ENCODE results near the gene CRYAB.

The CRYAB gene

DNA sequence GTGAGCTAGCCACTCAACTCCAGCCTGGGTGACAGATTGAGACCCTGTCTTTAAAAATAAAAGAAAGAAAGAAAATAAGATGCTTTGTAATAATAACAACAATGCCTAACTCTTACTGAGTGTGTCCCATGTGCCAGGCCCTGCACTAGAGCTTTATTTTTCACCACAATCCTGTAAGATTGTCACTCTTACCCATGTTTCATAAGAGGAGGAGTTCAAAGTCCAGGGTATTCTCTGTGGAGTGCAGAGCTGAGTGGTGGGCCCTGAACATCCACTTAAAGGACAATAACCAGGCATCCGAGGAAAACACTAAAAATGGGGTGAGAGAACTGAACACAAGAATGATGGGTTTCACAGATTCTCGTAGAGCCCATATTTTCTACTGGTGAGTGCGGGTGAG is 6.2 kb upstream of the CRYAB start:
- no peak overlapping the region for H3K27ac ChIP-seq (ENCODE audit: low read length)
- H3K4me2 ChIP-seq (ENCODE audit: insufficient read depth, low read length) = no peak overlapping the region
- DNase-seq = no peak
- H3K27me3 ChIP-seq (ENCODE audit: insufficient read depth, low read length, poor library complexity) = no peaks in the 10 kb centered on the region
- H3K9me3 ChIP-seq (ENCODE audit: insufficient read depth, low read length, severe bottlenecking) = no peaks in the 10 kb centered on the region
- H2AFZ ChIP-seq (ENCODE audit: low read depth, low read length) = no peak overlapping the region
- no peak overlapping the region for H3K4me3 ChIP-seq (ENCODE audit: low read depth in 1 of 2, low read length in 2 of 2)
- H3K79me2 ChIP-seq (ENCODE audit: insufficient read depth, low read length) = no peaks in the 10 kb centered on the region
- H4K20me1 ChIP-seq (ENCODE audit: insufficient read depth, low read length) = no peaks in the 10 kb centered on the region
- no peak for ATAC-seq (ENCODE audit: insufficient read depth, low read depth)
- TF ChIP-seq, protein P1, sequence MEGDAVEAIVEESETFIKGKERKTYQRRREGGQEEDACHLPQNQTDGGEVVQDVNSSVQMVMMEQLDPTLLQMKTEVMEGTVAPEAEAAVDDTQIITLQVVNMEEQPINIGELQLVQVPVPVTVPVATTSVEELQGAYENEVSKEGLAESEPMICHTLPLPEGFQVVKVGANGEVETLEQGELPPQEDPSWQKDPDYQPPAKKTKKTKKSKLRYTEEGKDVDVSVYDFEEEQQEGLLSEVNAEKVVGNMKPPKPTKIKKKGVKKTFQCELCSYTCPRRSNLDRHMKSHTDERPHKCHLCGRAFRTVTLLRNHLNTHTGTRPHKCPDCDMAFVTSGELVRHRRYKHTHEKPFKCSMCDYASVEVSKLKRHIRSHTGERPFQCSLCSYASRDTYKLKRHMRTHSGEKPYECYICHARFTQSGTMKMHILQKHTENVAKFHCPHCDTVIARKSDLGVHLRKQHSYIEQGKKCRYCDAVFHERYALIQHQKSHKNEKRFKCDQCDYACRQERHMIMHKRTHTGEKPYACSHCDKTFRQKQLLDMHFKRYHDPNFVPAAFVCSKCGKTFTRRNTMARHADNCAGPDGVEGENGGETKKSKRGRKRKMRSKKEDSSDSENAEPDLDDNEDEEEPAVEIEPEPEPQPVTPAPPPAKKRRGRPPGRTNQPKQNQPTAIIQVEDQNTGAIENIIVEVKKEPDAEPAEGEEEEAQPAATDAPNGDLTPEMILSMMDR (IDR thresholded peaks at IDR 0.05; ENCODE audit: borderline replicate concordance, extremely low read depth, low read length, poor library complexity, severe bottlenecking) = no peak
- TF ChIP-seq EZH2 (IDR thresholded peaks at IDR 0.05; ENCODE audit: borderline replicate concordance, low read depth, low read length, severe bottlenecking) = no peak
- H3K36me3 ChIP-seq (ENCODE audit: insufficient read depth, low read length) = no peaks in the 10 kb centered on the region
- H3K9ac ChIP-seq (ENCODE audit: low read depth, low read length) = no peak overlapping the region
- no peaks in the 10 kb centered on the region for H3K4me1 ChIP-seq (ENCODE audit: insufficient read depth, low read length)

DNA sequence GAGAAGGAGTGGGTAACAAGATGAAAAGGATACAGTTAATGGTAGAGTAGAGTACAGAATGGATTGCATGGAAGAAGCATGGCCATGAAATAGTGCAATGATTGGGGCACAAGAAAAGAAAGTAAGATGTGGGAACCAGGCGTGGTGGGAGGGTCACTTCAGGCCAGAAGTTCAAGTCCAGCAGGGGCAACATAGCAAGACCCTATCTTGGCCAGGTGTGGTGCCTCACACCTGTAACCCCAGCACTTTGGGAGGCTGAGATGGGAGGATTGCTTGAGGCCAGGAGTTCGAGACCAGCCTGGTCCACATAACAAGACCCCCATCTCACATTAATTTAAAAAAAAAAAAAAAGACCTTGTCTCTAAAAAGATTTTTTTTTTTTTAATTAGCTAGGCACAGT is 5.7 kb upstream of the CRYAB start:
- Histone ChIP-seq H3K27ac (ENCODE audit: low read length) (no peak overlapping the region), H3K4me2 (ENCODE audit: insufficient read depth, low read length) (no peak overlapping the region), H2AFZ (ENCODE audit: low read depth, low read length) (no peak overlapping the region), H3K9me3 (ENCODE audit: insufficient read depth, low read length, severe bottlenecking) (no peaks in the 10 kb centered on the region), H3K27me3 (ENCODE audit: insufficient read depth, low read length, poor library complexity) (no peaks in the 10 kb centered on the region), H3K9ac (ENCODE audit: low read depth, low read length) (no peak overlapping the region), H3K4me1 (ENCODE audit: insufficient read depth, low read length) (no peaks in the 10 kb centered on the region), H3K4me3 (ENCODE audit: low read depth in 1 of 2, low read length in 2 of 2) (no peak overlapping the region), H3K79me2 (ENCODE audit: insufficient read depth, low read length) (no peaks in the 10 kb centered on the region), H4K20me1 (ENCODE audit: insufficient read depth, low read length) (no peaks in the 10 kb centered on the region), H3K36me3 (ENCODE audit: insufficient read depth, low read length) (no peaks in the 10 kb centered on the region)
- ATAC-seq (ENCODE audit: insufficient read depth, low read depth) = no peak
- TF ChIP-seq, protein P1 (IDR thresholded peaks at IDR 0.05; ENCODE audit: borderline replicate concordance, extremely low read depth, low read length, poor library complexity, severe bottlenecking) = no peak
- no peak for TF ChIP-seq EZH2 (IDR thresholded peaks at IDR 0.05; ENCODE audit: borderline replicate concordance, low read depth, low read length, severe bottlenecking)
- DNase-seq = no peak

DNA sequence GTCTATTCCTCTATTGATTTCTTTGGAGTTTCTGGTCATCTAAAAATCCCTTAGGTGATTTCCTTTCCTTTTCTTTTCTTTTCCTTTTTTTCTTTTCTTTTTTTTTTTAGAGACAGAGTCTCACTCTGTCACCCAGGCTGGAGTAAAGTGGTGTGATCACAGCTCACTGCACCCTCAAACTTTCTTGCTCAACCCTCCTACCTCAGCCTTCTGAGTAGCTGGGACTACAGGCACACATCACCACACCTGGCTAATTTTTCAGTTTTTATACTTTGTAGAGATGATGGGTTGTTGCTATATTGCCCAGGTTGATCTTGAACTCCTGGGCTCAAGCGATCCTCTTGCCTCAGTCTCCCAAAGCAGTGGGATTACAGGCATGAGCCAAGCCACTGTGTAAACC is 5.2 kb upstream of the CRYAB start:
- Histone ChIP-seq H3K36me3 (ENCODE audit: insufficient read depth, low read length) (no peaks in the 10 kb centered on the region), H3K4me2 (ENCODE audit: insufficient read depth, low read length) (no peak overlapping the region), H3K9me3 (ENCODE audit: insufficient read depth, low read length, severe bottlenecking) (no peaks in the 10 kb centered on the region), H3K4me1 (ENCODE audit: insufficient read depth, low read length) (no peaks in the 10 kb centered on the region), H3K9ac (ENCODE audit: low read depth, low read length) (no peak overlapping the region), H2AFZ (ENCODE audit: low read depth, low read length) (no peak overlapping the region), H3K79me2 (ENCODE audit: insufficient read depth, low read length) (no peaks in the 10 kb centered on the region), H3K27ac (ENCODE audit: low read length) (no peak overlapping the region), H3K4me3 (ENCODE audit: low read depth in 1 of 2, low read length in 2 of 2) (no peak overlapping the region), H4K20me1 (ENCODE audit: insufficient read depth, low read length) (no peaks in the 10 kb centered on the region), H3K27me3 (ENCODE audit: insufficient read depth, low read length, poor library complexity) (no peaks in the 10 kb centered on the region)
- TF ChIP-seq, protein P1 (IDR thresholded peaks at IDR 0.05; ENCODE audit: borderline replicate concordance, extremely low read depth, low read length, poor library complexity, severe bottlenecking) = no peak
- no peak for TF ChIP-seq EZH2 (IDR thresholded peaks at IDR 0.05; ENCODE audit: borderline replicate concordance, low read depth, low read length, severe bottlenecking)
- ATAC-seq (ENCODE audit: insufficient read depth, low read depth) (no peak), DNase-seq (no peak)

- DNase-seq (no peak), ATAC-seq (ENCODE audit: insufficient read depth, low read depth) (no peak)
- no peak overlapping the region for H3K9ac ChIP-seq (ENCODE audit: low read depth, low read length)
- TF ChIP-seq, protein P1 (IDR thresholded peaks at IDR 0.05; ENCODE audit: borderline replicate concordance, extremely low read depth, low read length, poor library complexity, severe bottlenecking) = no peak
- no peak for TF ChIP-seq EZH2 (IDR thresholded peaks at IDR 0.05; ENCODE audit: borderline replicate concordance, low read depth, low read length, severe bottlenecking)
- no peak overlapping the region for H2AFZ ChIP-seq (ENCODE audit: low read depth, low read length)
- H3K79me2 ChIP-seq (ENCODE audit: insufficient read depth, low read length) = no peaks in the 10 kb centered on the region
- H3K27me3 ChIP-seq (ENCODE audit: insufficient read depth, low read length, poor library complexity) = peaks cover 4% of the 10 kb centered on the region
- H3K9me3 ChIP-seq (ENCODE audit: insufficient read depth, low read length, severe bottlenecking) = no peaks in the 10 kb centered on the region
- H3K36me3 ChIP-seq (ENCODE audit: insufficient read depth, low read length) = no peaks in the 10 kb centered on the region
- no peak overlapping the region for H3K4me3 ChIP-seq (ENCODE audit: low read depth in 1 of 2, low read length in 2 of 2)
- H3K4me2 ChIP-seq (ENCODE audit: insufficient read depth, low read length) = no peak overlapping the region
- H3K27ac ChIP-seq (ENCODE audit: low read length) = no peak overlapping the region
- no peaks in the 10 kb centered on the region for H4K20me1 ChIP-seq (ENCODE audit: insufficient read depth, low read length)
- H3K4me1 ChIP-seq (ENCODE audit: insufficient read depth, low read length) = no peaks in the 10 kb centered on the region
Observed at GRCh38 chr11:111913997-111914396, 2.4 kb upstream of the CRYAB start.

All from DND-41 (cell line).